NAMALWA (cell line): ENCODE data around the gene HNRNPA1.
"Not testable (repeated sequence)": the region's sequence is repeated elsewhere in the genome, so short reads cannot be mapped to it uniquely, and the experiment has no call there.

Source experiments
- DNase-seq: peaks from one replicate; pipeline ENCODE4 v3.0.0-alpha.2; 2015; ENCODE audit warnings: low spot score

The HNRNPA1 gene

DNA sequence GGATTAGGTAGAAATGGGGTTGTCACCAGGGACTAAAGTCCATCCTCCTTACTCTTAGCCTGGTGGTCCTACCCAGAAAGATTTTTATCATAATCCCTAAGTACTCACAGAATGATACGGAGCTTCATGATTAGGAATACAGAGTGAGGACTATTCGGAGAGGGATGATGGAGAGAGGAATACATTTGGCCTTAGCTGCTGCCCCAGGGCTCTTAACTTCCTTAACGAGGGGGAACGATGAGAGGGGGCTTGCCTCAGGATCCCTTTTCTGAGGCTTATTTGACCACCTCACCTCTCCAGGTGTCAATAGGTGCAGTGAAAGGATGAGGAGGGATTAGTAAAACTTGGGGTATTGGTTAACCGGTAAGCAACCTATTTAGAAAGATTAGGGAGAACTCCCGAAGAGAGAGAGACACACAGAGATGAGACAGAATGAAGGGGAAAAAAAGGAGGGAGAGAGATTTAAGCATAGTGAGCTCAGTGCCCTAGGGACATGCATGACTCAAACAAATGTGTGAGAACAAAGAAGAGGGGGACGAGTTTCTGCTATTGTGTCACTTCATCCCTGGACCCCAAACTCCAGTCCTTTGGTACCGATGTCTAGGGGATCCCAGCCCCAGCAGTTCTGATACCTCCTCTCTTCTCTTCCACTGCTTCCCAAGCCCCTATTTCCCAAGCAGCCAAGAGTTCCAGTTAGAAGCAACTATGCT lies 19.1 kb downstream of the HNRNPA1 start:
- DNase-seq, result no peak

DNA sequence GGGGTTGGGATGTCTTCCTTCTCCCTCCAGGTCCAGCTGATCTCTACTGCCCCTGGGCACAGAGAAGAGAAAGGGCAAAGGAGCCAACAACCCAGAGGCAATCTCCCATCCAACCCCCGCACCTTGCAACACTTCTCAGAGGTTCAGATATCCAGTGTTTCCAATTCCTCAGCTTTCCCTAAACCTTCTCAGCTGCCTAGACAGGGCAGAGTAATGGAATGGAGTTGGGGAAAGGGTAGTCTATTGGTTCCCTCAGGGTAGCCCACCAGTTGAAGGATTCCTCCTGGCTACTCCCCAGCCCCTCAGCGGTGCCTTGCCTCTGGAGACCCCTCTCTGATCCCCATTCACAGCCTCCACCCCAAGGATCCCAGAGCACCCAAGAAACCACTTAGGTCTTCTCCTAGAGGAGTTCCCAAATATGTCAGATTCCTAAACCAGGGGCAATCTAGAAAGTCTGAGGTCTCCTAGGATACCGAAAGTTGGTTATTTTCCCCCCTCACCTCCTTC lies 19.8 kb downstream of the HNRNPA1 start:
- DNase-seq, result no peak

- DNase-seq, result no peak
Observed at GRCh38 chr12:54300732-54301427, 20.4 kb downstream of the HNRNPA1 start, which contains the start of gene NFE2. Gene NFE2 (minus strand): TSS chr12:54301015. CDS start chr12:54295248, 5,767 bp downstream.

DNA sequence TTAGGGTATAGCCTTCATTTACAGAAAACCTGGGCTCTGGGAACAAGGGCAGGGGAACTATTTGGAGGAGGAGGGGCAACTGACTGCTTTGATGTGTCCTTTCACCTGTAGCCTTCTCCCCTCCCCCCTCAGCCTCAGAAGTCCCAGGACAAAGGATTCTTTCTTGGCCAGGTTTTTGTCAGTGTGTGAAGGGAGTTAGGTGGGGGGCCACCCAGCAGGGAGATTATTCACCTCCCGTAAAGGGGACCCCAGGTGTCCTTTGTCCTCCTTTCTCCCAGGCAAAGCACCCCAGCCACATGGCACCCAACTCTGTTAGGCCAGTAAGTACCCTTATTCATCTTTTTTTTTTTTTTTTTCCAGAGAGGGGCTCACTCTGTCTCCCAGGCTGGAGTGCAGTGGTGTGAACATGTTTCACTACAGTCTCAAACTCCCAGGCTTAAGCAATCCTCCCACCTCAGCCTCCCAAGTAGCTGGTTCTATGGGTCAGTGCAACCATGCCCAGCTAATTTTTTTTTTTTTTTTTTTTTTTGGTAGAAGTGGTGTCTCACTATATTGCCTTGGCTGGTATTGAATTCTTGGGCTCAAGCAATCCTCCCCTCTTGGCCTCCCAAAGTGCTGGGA lies 21.0 kb downstream of the HNRNPA1 start:
- no peak for DNase-seq

GRCh38 chr12:54303640-54304039 lies 23.1 kb downstream of the HNRNPA1 start:
- no peak for DNase-seq

- no peak for DNase-seq
Observed at GRCh38 chr12:54304187-54304810, 23.8 kb downstream of the HNRNPA1 start.

DNA sequence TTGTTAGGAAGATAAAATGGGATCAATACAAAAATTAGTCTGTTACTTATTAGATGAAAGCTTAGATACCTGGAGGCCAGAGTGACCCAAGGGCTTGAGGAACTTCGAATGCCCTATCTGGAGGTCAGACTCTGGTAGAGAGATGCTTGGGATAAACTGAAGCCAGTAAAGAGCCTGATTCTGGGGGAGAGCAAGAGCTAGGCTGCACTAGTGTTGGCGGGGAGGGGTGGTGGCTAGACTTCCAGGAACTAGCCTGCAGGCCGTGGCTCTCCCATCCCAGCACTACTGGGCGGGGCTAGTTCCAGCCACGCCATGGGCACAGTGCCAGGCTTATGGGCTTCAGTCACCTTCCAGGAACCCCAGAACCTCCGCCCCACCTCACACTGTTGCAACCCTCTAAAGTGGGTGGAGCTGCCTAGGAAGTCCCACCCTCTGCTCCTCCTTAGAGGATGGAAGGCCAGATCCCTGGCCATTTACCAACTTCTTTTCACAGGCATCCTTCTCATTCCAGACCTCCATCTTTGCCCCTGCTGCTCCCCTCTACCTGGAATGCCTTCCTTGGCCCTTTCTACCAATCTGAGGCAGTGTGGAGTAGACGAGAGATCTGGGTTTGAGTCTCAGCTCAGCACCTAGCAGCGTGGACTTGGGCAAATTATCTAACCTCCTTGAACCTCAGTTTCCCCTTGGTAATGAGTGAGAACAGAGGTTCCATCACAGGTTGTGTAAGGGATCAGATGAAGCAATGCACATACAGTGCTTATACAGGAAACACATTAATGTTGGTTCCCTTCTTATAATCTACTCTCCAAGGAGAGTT lies 26.6 kb downstream of the HNRNPA1 start:
- DNase-seq, result no peak

DNA sequence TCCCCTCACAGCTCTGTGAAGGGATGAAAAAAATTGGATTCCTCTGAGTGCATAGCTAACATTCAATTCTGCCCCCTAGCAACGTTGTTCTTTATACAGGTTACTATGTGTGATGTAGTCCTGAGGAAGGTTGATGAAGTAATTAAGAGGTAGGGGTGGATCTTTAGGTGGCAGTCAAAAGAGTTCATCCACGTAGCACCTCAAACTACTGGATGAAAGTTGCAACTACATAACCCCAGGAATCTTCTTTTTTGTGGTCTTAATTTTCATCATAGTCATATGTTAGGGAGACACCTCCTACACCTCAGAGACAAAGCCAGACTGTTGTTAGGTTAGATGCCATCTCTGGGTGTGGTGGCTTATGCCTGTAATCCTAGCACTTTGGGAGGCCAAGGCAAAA lies 30.5 kb downstream of the HNRNPA1 start:
- DNase-seq, result no peak

- not testable (repeated sequence) for DNase-seq
Observed at GRCh38 chr12:54312309-54312708, 31.8 kb downstream of the HNRNPA1 start.

DNA sequence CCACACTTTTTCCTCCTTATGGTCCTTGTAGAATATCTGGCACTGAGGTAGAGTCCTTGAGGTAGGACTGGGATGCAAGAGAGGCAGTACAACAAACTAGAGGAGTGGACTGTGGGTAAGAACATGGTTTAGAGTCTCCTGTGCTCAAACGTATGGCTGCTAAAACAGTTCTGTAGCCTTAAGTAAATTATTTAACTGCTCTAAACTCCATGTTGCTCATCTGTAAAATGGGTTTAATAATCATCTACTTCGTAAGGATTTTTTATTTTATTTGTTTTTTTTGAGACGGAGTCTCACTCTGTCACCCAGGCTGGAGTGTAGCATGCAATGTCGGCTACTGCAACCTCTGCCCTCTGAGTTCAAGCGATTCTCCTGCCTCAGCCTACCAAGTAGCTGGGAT lies 40.8 kb downstream of the HNRNPA1 start:
- DNase-seq, result no peak

DNA sequence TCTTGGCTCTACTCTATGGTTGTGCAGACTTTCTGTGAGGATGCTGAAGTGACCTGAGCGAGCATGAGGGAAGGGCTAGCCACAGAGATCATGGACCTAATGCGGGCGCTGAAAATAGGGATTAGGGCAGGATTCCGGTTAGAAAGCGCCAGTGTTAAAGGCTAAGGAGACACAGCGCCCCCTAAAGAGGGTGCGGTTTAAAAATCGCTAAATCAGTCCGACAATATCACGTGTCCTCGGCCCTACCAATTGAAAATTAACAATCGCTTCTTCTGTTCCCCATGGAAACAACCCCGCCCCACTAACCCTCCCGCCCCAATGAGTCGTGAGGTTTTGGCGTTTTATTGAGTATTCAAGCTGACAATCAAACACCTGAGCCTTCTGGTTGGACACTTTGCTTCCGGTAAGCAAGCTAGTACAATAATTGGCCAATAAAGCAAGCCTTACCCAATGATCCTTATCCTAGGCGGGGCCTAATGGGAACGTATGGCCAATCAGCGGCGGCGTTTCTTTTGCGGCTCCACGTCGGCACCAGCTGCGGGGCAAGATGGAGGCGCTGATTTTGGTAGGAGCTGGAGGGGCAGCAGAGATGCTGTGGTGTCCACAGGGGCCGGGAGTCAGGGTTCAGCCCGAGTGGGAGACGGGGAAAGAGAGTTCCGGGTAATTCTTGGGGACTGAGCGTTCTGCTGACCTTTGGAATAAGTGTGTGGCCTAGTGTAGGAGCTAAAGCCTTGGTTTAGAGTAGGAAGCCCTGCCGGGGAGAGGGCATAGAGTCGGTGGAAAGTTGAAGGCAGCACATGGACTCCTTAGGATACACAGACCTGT lies 44.3 kb downstream of the HNRNPA1 start, which contains the start of gene COPZ1:
Gene COPZ1 (plus strand): TSS at position 515 of the 825 bp plus-strand sequence. CDS start 33 bp downstream, at position 548.
- peak; percentile 100 for DNase-seq

GRCh38 chr12:54325442-54326109 lies 45.0 kb downstream of the HNRNPA1 start:
- DNase-seq, result not testable (repeated sequence)

DNA sequence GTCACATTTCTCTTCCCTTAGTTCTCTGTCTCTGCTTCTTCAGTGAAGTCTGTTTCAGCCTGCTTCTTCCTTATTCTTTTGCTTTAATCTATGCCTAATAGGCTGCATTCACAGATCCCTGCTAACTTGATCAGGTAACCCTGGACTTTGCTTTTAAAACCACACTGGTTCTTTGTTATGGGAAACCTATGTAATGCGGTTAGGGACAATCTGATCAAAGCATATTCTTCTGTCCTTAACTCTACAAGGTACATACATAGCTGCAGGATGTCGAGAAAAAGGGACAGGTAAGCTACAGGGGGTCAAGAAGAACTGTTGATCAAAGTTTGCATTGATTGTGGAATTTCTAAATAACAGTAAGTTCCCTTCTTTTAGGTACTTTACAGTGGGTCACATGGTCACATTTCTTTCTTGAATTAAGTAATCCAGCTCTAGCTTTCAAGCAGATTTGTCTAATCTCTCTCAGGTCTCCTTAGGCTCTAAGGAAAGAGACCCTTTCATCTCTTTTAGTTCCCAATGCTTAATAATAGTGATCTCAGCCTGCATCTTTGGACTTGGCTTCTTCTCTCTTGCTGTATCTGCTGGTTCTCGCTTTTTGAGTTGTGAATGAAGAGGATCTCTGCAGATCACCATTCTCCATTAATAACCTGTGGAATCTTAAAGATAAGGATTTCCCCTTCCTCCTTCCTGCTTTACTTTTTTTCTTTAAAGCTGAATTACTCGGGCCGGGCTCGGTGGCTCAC lies 48.2 kb downstream of the HNRNPA1 start:
- no peak for DNase-seq

DNA sequence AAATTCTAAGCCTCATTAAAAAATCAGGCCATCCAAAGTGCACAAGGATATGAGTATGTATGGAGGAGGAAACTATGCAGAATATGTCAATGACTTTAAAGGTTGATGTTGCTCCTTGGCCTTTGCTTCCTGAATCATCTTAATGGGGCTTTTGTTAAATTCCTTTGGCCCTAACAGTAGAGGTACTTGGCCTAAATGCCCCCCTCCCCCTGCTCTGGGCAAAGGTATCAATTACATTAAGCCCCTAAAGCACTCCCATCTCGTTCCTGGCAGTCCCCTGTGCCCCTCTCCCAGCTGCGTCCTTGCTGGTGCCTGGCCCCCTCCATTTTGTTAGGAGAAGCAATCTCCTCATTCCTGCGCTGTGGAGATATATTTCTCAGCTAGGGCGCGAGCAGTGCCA lies 49.2 kb downstream of the HNRNPA1 start:
- DNase-seq, result no peak

DNA sequence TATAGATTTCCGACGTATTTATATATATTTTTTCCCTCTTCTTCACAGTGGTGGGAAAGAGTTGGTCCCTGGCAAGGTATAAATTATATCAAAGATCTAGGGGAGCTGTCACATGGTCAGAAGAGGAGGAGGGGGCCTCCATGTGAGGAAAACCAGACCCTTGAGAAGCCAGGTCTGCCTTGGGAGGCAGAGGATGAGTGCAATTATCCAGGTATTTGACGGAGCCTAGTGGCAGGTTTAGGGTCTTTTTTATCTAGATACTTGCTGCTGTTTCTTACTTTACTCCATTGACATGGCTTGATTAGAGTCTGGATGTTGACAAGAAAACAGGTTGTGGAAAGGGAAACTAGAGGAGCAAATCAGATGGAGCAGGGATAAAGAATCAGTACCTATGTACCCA lies 49.9 kb downstream of the HNRNPA1 start:
- DNase-seq, result no peak

DNA sequence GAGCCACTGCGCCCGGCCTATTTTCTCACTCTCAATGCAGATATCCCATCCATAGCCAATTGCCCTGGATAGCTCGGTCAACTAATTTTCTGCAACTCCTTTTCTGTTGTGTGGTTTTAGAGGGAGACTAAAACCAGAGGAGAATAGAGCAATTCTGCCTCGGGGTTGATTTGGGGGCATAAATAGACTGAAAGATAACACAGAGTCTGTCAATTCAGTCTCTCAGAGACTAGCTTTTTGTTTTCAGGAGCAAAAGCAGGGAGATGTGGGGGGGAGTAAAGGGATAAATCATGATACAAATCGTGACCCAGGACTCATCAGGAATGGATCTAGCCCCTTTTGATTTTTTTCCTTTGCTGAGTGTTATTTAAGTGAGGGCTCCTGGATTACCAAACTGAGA lies 50.9 kb downstream of the HNRNPA1 start:
- DNase-seq, result no peak

GRCh38 chr12:54333420-54334034 lies 53.0 kb downstream of the HNRNPA1 start:
- no peak for DNase-seq
